Erythroblast (primary cell): ENCODE measurements around the gene CERS6.

Experiments used
- GATA1 ChIP-seq: IDR thresholded peaks from 2 replicates; pipeline ENCODE4 v1.6.1; 2011; ENCODE audit warnings: low read depth, mild to moderate bottlenecking, control low read depth, low read length, moderate library complexity
- POLR2A ChIP-seq: IDR thresholded peaks from 2 replicates; pipeline ENCODE4 v1.6.1; 2011; ENCODE audit warnings: mild to moderate bottlenecking, low read length

DNA sequence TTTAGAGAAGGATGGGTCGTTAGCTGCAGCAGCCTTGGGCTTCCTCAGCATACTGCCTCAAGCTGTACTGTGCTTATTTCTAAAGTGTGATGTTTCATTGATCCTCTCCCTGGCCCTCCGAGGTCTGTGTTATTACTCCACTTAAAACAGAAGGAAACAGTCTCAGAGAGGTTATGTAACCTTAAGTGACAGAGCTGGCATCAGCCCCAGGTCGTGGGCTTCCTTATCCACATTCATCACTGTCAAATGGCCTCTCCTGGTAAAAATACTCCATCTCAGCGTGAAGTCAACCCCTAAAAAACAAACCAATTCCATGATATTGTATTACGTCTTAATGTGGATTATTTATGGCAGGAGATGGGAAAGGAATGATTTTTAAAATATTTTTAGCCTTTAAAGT is 193.0 kb downstream of the CERS6 start:
- TF ChIP-seq POLR2A (no peak), GATA1 (no peak)
